Stimulated activated CD4-positive, alpha-beta T cell treated with anti-CD3 and anti-CD28 coated beads, Interleukin-12 subunit alpha, Interleukin-12 subunit beta, amount 100 ng/mL, for 24 hours (primary cell): ENCODE results near the gene PDIA3.
"Not testable (repeated sequence)": the region's sequence is repeated elsewhere in the genome, so short reads cannot be mapped to it uniquely, and the experiment has no call there.

Experiments
- DNase-seq, 2 experiments: peaks; one replicate each; pipeline ENCODE4 v3.0.0-alpha.2; 2020; ENCODE audit warnings: low read depth in 2 of 2

Gene PDIA3

GRCh38 chr15:43746245-43746902 lies at the start of gene PDIA3:
Gene PDIA3, plus strand, starts transcription at chr15:43746438. Its CDS starts 102 bp downstream, at chr15:43746540.
- DNase-seq, result peak; percentile 78 to 90

DNA sequence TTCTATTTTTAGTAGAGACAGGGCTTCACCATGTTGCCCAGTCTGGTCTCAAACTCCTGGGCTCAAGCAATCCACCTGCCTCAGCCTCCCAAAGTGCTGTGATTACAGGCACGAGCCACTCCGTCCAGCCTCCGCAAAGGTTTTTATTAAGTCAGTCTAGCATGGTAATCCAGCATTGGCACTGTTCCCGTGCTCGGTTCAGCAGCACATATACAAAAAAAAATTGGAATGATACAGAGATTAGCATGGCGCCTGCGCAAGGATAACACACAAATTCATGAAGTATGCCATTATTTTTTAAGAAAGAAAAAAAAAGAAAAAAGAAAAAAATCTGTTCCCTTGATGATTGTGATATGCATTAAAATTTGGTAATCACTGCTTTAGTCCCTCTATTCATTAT lies 44.1 kb upstream of the PDIA3 start:
- DNase-seq, result no peak

GRCh38 chr15:43702701-43703424 lies 43.4 kb upstream of the PDIA3 start:
- no peak for DNase-seq

- not testable (repeated sequence) for DNase-seq
These were observed 35.7 kb upstream of the PDIA3 start for GRCh38 chr15:43710431-43711131.

- no peak for DNase-seq
These were observed 23.1 kb upstream of the PDIA3 start for GRCh38 chr15:43723151-43723550.

DNA sequence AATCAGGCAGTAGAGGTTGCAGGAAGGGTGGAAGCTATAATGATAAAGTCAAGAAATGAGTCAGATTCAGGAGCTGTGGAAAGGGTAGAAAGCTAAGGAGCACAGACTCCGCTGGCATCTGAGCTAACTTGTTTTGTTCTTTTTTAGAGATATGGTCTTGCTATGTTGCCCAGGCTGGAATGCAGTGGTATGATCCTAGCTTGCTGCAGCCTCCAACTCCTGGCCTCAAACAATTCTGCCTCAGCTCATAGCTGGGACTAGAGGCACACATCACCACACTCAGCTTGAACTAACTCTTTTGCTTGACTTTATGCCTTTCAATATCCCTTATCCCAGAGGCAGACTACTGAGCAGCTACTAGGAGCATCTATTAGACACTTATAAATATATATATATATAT lies 19.9 kb upstream of the PDIA3 start:
- not testable (repeated sequence) for DNase-seq

GRCh38 chr15:43728053-43728725 lies 18.0 kb upstream of the PDIA3 start:
- DNase-seq, result not testable (repeated sequence)

GRCh38 chr15:43735416-43735815 lies 10.8 kb upstream of the PDIA3 start:
- no peak for DNase-seq

GRCh38 chr15:43746903-43747309 lies 668 bp downstream of the PDIA3 start:
- not testable (repeated sequence) for DNase-seq

DNA sequence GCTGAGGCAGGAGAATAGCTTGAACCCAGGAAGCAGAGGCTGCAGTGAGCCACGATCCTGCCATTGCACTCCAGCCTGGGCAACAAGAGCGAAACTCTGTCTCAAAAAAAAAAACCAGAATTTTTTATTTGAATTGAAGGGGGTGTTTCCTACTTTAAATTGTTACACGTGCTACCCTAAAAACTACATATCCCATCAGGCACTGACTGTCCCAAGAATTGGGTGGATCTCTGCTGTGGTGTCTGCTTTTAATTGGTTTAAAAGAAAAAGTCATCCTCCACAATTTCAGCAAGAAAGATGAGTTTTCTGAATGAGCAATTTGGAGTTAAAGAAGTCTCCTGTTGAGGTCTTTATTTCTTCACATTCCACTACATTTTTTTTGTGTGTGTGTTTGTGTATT lies 2.1 kb downstream of the PDIA3 start:
- DNase-seq, result no peak

DNA sequence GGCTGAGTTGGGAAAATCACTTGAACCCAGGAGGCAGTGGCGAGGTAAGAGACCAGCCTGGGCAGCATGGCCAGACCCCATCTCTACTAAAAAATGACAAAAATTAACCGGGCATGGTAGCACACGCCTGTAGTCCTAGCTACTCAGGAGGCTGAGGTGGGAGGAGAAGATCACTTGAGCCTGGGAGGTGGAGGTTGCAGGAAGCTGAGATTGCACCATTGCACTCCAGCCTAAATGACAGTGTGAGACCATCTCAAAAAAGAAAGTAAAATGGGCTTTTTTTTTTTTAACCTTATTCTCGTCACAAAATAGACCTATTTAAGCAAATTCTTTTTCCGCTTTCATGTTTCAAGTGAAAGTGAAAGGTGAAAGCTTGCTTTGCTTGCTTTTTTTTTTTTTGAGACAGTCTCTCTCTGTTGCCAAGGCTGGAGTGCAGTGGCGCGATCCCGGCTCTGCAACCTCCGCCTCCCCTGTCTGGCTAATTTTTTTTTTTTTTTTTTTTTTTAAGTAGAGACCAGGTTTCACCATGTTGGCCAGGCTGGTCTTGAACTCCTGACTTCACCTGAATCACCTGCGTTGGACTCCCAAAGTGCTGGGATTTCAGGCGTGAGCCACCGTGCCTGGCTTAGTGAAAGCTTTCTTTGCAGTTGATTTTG lies 3.6 kb downstream of the PDIA3 start:
- DNase-seq, result peak in 1 of 2 experiments; percentile 29

- no peak for DNase-seq
These were observed 5.6 kb downstream of the PDIA3 start for GRCh38 chr15:43751885-43752284.

DNA sequence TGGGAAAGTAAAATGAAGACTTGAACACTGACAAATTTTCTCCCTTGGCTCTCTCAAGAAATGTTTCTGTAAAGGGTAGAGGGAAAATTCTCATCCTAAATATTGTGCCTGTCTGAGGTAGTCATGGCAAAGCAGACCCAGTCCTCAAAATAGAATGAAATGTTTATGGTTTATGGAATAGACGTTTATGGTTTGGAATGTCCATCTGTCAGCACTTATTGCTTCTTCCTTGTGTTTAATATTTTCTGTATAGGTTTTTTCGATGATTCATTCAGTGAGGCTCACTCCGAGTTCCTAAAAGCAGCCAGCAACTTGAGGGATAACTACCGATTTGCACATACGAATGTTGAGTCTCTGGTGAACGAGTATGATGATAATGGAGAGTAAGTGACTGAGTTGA lies 16.6 kb downstream of the PDIA3 start:
- no peak for DNase-seq

DNA sequence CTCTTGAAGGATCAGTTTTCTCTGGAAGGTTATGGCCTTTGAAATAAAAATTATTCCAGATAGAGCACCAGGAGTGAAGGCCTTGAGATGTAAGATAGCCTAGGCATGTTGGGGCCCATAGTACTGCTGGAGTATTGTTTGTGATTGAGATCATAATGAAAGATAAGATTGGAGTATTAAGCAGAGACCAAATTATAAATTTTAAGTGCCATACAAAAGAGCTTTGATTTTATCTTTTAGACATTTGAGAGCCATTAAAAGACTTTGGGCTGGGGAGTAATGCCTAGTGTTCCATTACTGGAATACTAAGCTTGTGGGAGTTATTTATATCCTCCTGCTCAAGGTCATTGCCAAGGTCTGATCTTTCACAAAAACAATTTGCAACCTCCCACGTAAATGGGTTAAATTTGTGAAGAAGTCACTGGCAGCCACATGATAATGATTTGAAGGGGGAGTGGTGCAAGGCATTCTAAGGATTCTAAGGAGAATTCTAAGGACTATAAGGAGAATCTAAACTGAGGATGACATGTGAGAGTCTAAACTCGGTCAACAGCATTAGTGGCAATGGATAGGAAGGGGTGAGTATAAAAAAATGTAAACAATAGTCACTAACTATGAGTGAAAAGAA lies 17.7 kb downstream of the PDIA3 start:
- no peak for DNase-seq

DNA sequence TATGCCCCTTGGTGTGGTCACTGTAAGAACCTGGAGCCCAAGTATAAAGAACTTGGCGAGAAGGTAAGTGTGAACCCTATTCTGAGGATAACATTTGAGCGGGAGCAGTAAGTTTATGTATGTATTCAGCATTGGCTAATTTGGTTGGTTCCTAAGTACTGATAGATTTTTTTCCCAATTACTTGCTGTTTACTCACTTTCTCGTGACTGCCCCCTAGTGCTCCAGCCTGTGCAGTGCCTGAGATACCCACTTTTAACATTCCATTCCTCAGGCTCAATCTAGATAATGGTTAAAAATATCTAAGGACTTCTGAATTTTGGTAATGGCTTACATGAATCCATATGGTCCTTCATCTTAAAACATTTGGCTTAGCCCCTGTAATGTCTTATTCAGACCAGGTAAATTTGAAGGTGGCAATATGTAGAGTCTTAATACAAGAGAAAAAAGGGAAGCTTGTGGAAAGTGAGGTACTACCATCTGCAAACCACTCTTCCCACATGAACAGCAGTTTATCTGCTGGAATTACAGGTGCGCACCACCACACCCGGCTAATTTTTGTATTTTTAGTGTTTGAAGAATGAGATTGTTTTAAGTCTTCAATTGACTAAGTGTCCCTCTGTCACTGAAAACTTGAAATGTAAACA lies 23.5 kb downstream of the PDIA3 start:
- DNase-seq, result peak in 1 of 2 experiments; percentile 56

- DNase-seq, result no peak
These were observed 25.6 kb downstream of the PDIA3 start for GRCh38 chr15:43771816-43772215.

DNA sequence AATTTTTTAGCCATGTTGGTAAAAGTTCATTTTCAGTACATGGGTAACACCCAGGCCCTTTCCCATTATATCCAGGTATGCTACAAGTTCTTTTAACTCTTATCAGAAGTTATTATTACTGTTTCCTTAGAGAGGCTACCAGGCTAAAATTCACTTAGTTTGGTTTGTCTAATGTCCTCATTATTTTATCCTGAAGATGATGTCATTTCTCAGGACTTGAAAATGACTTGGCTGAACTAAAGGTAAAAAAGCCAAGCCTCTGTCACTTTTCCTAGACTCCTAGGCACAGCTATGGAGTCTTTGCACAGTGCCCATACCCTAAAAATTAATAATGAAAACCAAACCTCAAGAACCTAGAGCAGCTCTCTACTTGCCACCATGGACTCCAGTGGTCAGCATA lies 26.4 kb downstream of the PDIA3 start:
- no peak for DNase-seq

GRCh38 chr15:43774062-43774461 lies 27.8 kb downstream of the PDIA3 start:
- no peak for DNase-seq

- no peak for DNase-seq
These were observed 29.2 kb downstream of the PDIA3 start for GRCh38 chr15:43775411-43775965.

DNA sequence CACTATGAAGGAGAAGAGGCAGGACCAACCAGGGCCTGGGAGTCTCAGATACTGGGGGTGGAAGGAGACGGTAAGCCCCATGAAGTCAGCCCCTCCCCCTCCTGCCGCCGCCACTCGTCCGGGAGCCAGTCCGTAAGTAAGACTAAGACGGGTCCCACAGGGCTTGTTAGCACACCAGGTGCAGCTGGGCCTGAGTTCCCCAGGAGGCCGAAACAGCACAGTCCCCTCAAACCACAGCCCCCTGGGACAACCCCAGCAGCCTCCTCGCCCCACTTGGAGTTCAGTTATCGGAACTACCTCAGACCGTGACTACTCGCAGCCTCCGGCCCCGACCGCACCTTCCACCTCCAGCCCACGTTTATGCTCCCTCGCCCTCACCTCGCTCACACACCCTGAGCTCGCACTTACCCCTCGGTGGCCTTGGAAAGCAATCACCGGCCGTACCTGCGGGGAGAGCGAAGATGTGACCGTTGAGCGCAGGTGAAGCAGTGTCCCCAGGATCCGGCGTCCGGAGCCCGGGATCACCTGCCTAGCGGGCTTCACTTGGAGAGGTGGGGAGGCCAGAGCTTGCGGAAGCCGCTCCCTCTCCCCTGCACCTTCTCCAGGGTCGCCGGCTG lies 30.0 kb downstream of the PDIA3 start:
- no peak for DNase-seq
